GM10248 (cell line): Measurements from ENCODE around the gene LRFN4.

Source experiments
- CTCF ChIA-PET: fragments of 300-600 bp; sonication (Branson Sonifier 250); formaldehyde crosslinking; extraction: SDS; loops from one replicate; lab custom pipeline; 2021; ENCODE audit warnings: antibody characterized with exemption; lab: Yijun Ruan, JAX
- POLR2A ChIA-PET: fragments of 350-650 bp; sonication (Branson Sonifier 250); formaldehyde crosslinking; extraction: SDS; loops from one replicate; lab custom pipeline; 2020; ENCODE audit warnings: antibody characterized with exemption; lab: Yijun Ruan, JAX
- DNase-seq: peaks from one replicate; pipeline ENCODE4 v3.0.0; 2012; ENCODE audit errors: extremely low spot score
- CTCF ChIP-seq: IDR thresholded peaks from 2 replicates; pipeline ENCODE4 v1.5.1; 2012; ENCODE audit warnings: mild to moderate bottlenecking, low read depth; ENCODE audit errors: extremely low read depth, missing control alignments, control extremely low read depth

LRFN4 gene

DNA sequence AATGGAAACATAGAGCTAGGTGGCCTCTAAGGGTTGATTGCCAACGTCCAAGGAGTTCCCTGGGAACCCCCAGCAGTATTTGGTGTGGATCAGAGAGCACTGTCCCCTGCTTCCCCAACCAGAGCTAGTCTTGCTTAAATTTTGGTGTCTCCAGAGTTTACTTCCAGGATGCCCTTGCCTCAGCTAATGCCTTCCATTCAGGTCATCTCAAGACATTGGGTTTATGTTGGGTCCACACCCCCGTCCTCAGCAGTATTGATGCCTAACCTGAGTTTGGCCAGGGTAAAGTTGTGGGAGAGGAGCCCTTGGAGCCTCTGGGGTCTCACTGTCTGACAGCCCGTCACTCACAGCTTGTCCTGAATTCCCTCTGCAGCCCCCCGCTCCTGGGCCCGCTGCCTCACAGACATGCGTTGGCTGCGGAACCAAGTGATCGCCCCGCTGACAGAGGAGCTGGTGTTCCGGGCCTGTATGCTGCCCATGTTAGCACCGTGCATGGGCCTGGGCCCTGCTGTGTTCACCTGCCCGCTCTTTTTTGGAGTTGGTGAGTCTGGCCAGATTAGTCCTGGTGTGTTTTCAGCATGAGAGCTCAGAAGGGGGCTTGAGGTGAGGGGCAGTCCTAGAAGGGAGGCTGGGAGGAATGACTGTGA, 12.2 kb upstream of the LRFN4 start:
- CTCF ChIA-PET = interaction anchor here (1.2 to 20.7 kb wide), 5 partner anchors 8 to 152 kb away, joined by 3 to 241 read pairs (median 11); no protein-coding TSS in a partner anchor
- no peak for DNase-seq
- POLR2A ChIA-PET = interaction anchor here (0.5 to 1.9 kb wide), 3 partner anchors 11 to 1612 kb away, joined by 3 to 7 read pairs (median 6); no protein-coding TSS in a partner anchor
- TF ChIP-seq CTCF = no peak

- TF ChIP-seq CTCF = no peak
- POLR2A ChIA-PET = interaction anchor here (0.5 to 1.9 kb wide), 2 partner anchors 10 to 1611 kb away, joined by 3 to 6 read pairs; no protein-coding TSS in a partner anchor
- CTCF ChIA-PET = interaction anchor here (1.2 to 20.7 kb wide), 4 partner anchors 9 to 153 kb away, joined by 3 to 241 read pairs (median 12); no protein-coding TSS in a partner anchor
- no peak for DNase-seq
Measured at GRCh38 chr11:66845143-66845875, 11.6 kb upstream of the LRFN4 start.

DNA sequence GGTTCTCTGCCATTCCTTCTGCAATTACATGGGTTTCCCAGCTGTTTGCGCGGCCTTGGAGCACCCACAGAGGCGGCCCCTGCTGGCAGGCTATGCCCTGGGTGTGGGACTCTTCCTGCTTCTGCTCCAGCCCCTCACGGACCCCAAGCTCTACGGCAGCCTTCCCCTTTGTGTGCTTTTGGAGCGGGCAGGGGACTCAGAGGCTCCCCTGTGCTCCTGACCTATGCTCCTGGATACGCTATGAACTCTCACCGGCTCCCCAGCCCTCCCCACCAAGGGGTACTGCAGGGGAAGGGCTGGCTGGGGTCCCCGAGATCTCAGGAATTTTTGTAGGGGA, 11.0 kb upstream of the LRFN4 start:
- ChIA-PET CTCF (interaction anchor here (0.9 to 20.7 kb wide), 4 partner anchors 10 to 154 kb away, joined by 3 to 241 read pairs (median 12); no protein-coding TSS in a partner anchor), POLR2A (interaction anchor here (1.9 kb wide), 1 partner anchor 9 kb away, joined by 6 read pairs; no protein-coding TSS in a partner anchor)
- no peak for DNase-seq
- no peak for TF ChIP-seq CTCF

GRCh38 chr11:66846671-66847091, 10.2 kb upstream of the LRFN4 start:
- CTCF ChIA-PET = interaction anchor here (0.9 to 20.7 kb wide), 3 partner anchors 13 to 154 kb away, joined by 4 to 241 read pairs (median 19); no protein-coding TSS in a partner anchor
- POLR2A ChIA-PET = interaction anchor here (1.9 kb wide), 1 partner anchor 9 kb away, joined by 6 read pairs; no protein-coding TSS in a partner anchor
- no peak for TF ChIP-seq CTCF
- DNase-seq = no peak

- TF ChIP-seq CTCF = no peak
- ChIA-PET CTCF (no interaction called here), POLR2A (no interaction called here)
- DNase-seq = no peak
Measured at GRCh38 chr11:66847461-66848232, 9.2 kb upstream of the LRFN4 start.
